Hepatocyte (in vitro differentiated cells): ENCODE data around the gene NR6A1. TPM values are rescaled to one million over a fixed set of nuclear protein-coding genes. Genes with fewer than 3 reads are reported as not detected.

Source experiments
- DNase-seq: peaks from one replicate; pipeline ENCODE4 v3.0.0-alpha.2; 2016; ENCODE audit warnings: low spot score
- H2AFZ ChIP-seq: fragments of 200-600 bp; sonication (generic); 2 replicates; pipeline ENCODE4 v1.6.0; 2016; ENCODE audit warnings: antibody characterized with exemption, mild to moderate bottlenecking
- H3K27ac ChIP-seq: fragments of 200-600 bp; sonication (generic); 2 replicates; pipeline ENCODE4 v1.5.1; 2016; ENCODE audit warnings: mild to moderate bottlenecking
- H3K27me3 ChIP-seq: fragments of 200-600 bp; sonication (generic); 2 replicates; pipeline ENCODE4 v1.6.1; 2016
- H3K36me3 ChIP-seq: fragments of 200-600 bp; sonication (generic); replicated peaks from 2 replicates; pipeline ENCODE4 v1.5.1; 2016; ENCODE audit warnings: low read depth; ENCODE audit not compliant: insufficient read depth
- H3K4me1 ChIP-seq: fragments of 200-600 bp; sonication (generic); 2 replicates; pipeline ENCODE4 v1.5.1; 2016; ENCODE audit warnings: mild to moderate bottlenecking, moderate library complexity; ENCODE audit not compliant: insufficient read depth
- H3K4me2 ChIP-seq: fragments of 200-600 bp; sonication (generic); 2 replicates; pipeline ENCODE4 v1.6.0; 2016
- H3K4me3 ChIP-seq: fragments of 200-600 bp; sonication (generic); 2 replicates; pipeline ENCODE4 v1.5.1; 2016; ENCODE audit warnings: mild to moderate bottlenecking
- H3K79me2 ChIP-seq: fragments of 200-600 bp; sonication (generic); 2 replicates; pipeline ENCODE4 v1.6.0; 2017; ENCODE audit warnings: mild to moderate bottlenecking
- H3K9me2 ChIP-seq: fragments of 200-600 bp; sonication (generic); replicated peaks from 2 replicates; pipeline ENCODE4 v1.6.0; 2017; ENCODE audit warnings: mild to moderate bottlenecking; ENCODE audit not compliant: insufficient read depth
- H3K9me3 ChIP-seq: fragments of 200-600 bp; sonication (generic); 2 replicates; pipeline ENCODE4 v1.5.1; 2016; ENCODE audit warnings: low read depth, mild to moderate bottlenecking
- H4K20me1 ChIP-seq: fragments of 200-600 bp; sonication (generic); 2 replicates; pipeline ENCODE4 v1.6.0; 2016; ENCODE audit warnings: mild to moderate bottlenecking; ENCODE audit not compliant: insufficient read depth, poor library complexity, severe bottlenecking
- EZH2 ChIP-seq: fragments of 200-600 bp; sonication (generic); IDR thresholded peaks from 2 replicates; pipeline ENCODE4 v1.6.1; 2016; ENCODE audit warnings: antibody characterized with exemption, mild to moderate bottlenecking, borderline replicate concordance
- EZH2phosphoT487 ChIP-seq: fragments of 200-600 bp; sonication (generic); IDR thresholded peaks from one replicate; pipeline ENCODE4 v1.6.1; 2018; ENCODE audit warnings: antibody characterized with exemption, mild to moderate bottlenecking, low read depth, moderate library complexity; ENCODE audit not compliant: unreplicated experiment, severe bottlenecking
- whole genome bisulfite sequencing: methylation state at CpG from one replicate; pipeline ENCODE4 v1.1.6; 2016; ENCODE audit warnings: low lambda C conversion rate; ENCODE audit errors: missing lambda C conversion rate; 5-methylcytosine and 5-hydroxymethylcytosine counted together
- polyA plus RNA-seq: library from polyadenylated mRNA; unstranded; fragments of >200 nt; fragmentation: Nextera tagmentation; extraction: Ambion mirVana; gene quantifications from 2 replicates; pipeline ENCODE4 v1.2.1, GENCODE V29; 2016
- total RNA-seq: library from RNA; depleted of rRNA; stranded (reverse); fragments of >200 nt; gene quantifications from 2 replicates; pipeline ENCODE4 v1.2.3, GENCODE V29; 2014
- TF ChIP-seq, protein P1 (sequence below): fragments of 200-600 bp; sonication (generic); IDR thresholded peaks from 2 replicates; pipeline ENCODE4 v1.5.1; 2016; ENCODE audit warnings: antibody characterized with exemption, mild to moderate bottlenecking; ENCODE audit not compliant: poor library complexity

NR6A1 gene
- total and polyA plus RNA-seq, 2 experiments from 2014 or later, result 1.2 to 4.0 TPM

DNA sequence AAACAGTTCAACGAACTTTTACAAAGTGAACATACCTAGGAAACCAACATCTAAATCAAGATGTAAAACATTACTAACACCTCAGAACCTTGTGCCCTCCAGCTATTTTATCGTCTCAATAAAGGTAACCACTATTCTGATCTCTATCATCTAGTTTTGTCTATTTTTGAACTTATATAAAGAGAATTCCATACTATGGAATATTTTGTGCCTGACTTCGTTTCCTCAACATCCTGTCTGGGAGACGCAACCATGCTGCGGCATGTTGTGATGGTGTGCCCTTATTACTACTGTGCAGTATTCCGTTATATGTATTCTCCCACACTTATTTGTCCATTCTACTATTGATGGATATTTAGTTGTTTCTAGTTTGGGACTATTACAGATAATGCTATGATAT lies 99.2 kb downstream of the NR6A1 start:
- H2AFZ ChIP-seq, result no peak overlapping the region
- TF ChIP-seq, protein P1, sequence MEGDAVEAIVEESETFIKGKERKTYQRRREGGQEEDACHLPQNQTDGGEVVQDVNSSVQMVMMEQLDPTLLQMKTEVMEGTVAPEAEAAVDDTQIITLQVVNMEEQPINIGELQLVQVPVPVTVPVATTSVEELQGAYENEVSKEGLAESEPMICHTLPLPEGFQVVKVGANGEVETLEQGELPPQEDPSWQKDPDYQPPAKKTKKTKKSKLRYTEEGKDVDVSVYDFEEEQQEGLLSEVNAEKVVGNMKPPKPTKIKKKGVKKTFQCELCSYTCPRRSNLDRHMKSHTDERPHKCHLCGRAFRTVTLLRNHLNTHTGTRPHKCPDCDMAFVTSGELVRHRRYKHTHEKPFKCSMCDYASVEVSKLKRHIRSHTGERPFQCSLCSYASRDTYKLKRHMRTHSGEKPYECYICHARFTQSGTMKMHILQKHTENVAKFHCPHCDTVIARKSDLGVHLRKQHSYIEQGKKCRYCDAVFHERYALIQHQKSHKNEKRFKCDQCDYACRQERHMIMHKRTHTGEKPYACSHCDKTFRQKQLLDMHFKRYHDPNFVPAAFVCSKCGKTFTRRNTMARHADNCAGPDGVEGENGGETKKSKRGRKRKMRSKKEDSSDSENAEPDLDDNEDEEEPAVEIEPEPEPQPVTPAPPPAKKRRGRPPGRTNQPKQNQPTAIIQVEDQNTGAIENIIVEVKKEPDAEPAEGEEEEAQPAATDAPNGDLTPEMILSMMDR, result no peak
- TF ChIP-seq EZH2 (no peak), EZH2phosphoT487 (no peak)
- H4K20me1 ChIP-seq, result no peaks in the 10 kb centered on the region
- H3K9me2 ChIP-seq, result no peaks in the 10 kb centered on the region
- no peak overlapping the region for H3K4me3 ChIP-seq
- DNase-seq, result no peak
- H3K27me3 ChIP-seq, result no peaks in the 10 kb centered on the region
- peaks cover 76% of the 10 kb centered on the region for H3K79me2 ChIP-seq
- no peak overlapping the region for H3K4me2 ChIP-seq
- H3K9me3 ChIP-seq, result no peaks in the 10 kb centered on the region
- no peak overlapping the region for H3K27ac ChIP-seq
- WGBS, result 93% methylated on average over 6 of the region's 6 CpGs
- H3K36me3 ChIP-seq, result no peaks in the 10 kb centered on the region
- peaks cover 13% of the 10 kb centered on the region for H3K4me1 ChIP-seq

DNA sequence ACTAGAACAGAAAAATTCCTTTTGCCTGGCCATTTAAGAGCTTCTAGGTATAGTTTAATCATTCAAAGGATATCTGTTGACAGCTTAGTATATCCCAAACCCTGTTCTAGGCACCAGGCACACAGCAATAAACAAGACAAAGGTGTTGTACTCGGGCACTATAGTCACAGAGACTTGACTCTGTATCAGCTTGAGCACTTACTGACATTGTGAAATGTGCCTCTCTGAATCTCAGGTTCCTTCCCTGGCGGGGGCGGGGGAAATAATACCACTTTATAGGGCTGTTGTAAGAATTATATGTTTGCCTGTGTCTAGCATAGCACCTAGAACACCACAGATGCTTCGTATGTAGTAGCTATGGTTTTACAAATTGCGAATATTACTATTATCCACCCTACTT lies 104.5 kb downstream of the NR6A1 start:
- Histone ChIP-seq H2AFZ (no peak overlapping the region), H3K79me2 (peaks cover 93% of the 10 kb centered on the region), H3K4me1 (no peaks in the 10 kb centered on the region), H3K9me2 (no peaks in the 10 kb centered on the region), H3K27me3 (no peaks in the 10 kb centered on the region), H3K9me3 (no peaks in the 10 kb centered on the region), H4K20me1 (no peaks in the 10 kb centered on the region), H3K4me3 (no peak overlapping the region), H3K27ac (no peak overlapping the region), H3K36me3 (no peaks in the 10 kb centered on the region), H3K4me2 (no peak overlapping the region)
- no peak for DNase-seq
- TF ChIP-seq EZH2, result no peak
- TF ChIP-seq EZH2phosphoT487, result no peak
- TF ChIP-seq, protein P1, result no peak
- WGBS, result 97% methylated on average over 5 of the region's 5 CpGs

DNA sequence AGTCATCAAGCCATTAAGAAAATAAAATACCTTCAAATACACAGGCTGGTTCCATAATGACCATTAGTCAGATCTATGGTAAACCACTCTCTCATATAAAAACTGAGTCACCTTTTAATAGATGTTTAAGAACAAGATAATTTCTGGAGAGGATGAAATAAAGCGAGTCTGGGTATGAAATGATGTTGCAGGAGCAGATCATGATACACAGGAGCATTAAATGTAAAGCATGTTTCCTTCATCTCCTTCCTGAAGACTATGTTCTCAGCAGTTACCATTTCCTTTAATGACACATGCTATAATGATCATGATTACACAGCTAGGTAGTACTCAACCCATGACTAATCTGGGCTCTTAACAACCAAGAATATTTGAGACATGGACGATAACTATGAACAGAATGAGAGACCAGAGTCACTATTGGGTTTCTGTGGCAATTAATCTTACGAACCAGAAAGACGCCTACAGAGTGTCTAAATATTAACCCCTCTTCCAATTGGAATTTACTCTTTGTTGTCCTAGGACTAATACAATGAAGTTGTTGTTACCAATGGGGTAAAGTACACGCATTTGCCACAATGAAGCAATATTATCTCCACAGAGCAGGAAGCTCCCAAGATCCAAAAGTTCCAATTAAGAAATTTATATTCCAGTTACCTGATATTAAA lies 105.6 kb downstream of the NR6A1 start:
- Histone ChIP-seq H3K4me3 (no peak overlapping the region), H3K4me1 (peaks cover 7% of the 10 kb centered on the region), H3K79me2 (peaks cover 95% of the 10 kb centered on the region), H3K9me3 (no peaks in the 10 kb centered on the region), H3K9me2 (no peaks in the 10 kb centered on the region), H4K20me1 (no peaks in the 10 kb centered on the region), H2AFZ (no peak overlapping the region), H3K4me2 (peak overlapping the region; percentile 45), H3K27me3 (no peaks in the 10 kb centered on the region), H3K36me3 (no peaks in the 10 kb centered on the region), H3K27ac (peak overlapping the region; percentile 54)
- 48% methylated on average over 5 of the region's 5 CpGs for WGBS
- peak; percentile 11 for DNase-seq
- TF ChIP-seq EZH2phosphoT487 (no peak), EZH2 (no peak)
- TF ChIP-seq, protein P1, result no peak
